ENCODE results near the gene TIMP4.

The TIMP4 gene

DNA sequence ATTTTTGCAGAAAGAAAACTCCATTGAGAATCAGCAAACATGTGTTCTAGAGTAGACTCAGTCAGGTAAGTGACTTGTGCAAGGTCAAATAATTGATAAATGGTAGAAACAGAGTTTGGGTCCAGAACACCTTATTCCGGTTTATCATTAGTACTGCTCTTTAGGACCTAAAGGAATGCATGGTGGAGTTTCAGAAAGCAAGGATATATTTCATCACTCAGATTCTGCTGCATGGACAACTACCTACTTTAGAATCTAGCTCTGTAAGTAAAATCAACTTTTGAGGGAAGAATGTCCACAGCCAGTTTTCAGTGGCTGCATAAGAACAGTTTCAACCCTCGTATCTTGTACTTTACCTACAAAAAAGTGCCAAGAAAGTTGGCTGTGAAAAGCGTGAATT lies 43.6 kb downstream of the TIMP4 start:
- H3K27ac ChIP-seq, result no peak overlapping the region

DNA sequence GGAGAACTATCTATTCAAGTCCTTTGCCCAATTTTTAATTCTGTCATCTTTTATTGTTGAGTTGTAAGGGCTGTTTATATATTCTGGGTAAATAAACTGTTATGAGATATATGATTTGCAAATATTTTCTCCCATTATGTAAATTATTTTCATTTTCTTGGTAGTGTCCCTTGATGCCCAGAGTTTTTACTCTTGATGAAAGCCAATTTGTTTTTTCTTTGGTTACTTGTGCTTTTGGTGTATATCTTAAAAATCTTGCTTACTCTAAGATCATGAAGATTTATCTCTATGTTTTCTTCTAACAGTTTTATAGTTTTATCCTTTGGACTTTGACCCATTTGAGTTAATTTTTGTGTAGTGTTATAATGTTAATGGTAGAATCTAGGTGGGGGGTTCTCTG lies 44.5 kb downstream of the TIMP4 start:
- H3K27ac ChIP-seq, result no peak overlapping the region
- DNase-seq (ENCODE audit: low read depth, low spot score), result no peak

More for the DNA sequence above, 43.6 kb downstream of the TIMP4 start:
- DNase-seq (ENCODE audit: low read depth, low spot score), result no peak

DNA sequence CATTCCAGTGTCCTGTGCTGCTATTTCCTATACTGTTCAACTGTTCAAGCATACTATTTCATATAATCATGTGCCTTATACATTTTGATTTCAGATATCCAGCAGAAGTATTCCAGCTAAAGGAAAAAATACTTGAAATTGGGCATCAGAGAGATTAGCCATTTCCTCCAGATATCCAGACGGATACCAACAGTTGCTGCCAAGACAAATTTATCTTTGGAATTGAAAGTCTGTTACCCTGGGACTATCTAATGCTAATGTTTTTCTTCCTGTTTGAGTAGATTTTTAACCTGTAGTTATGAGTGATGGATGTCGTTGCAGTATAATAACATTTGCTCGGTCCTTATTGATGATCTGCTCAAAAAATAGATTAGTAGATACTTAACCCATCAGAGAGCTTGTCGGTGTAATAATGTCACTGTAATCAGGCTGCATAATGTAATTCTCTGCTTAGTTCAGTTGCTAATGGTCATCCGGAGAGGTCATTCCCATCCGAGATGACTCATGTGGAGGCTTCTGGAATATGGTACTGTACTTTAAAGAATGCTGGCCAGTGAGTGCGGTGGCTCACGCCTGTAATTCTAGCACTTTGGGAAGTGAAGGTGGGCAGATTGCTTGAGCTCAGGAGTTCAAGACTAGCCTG lies 51.5 kb downstream of the TIMP4 start:
- no peak overlapping the region for H3K27ac ChIP-seq
- DNase-seq (ENCODE audit: low read depth, low spot score), result no peak

Data from epithelial cell of prostate (primary cell).